GM12878 (cell line): Measurements from ENCODE around the gene PROZ.

Source experiments
- EP300 ChIP-seq, 2 experiments: fragments of 150-350 bp in 1 of 2; IDR thresholded peaks; 2 replicates each; pipeline ENCODE4 v1.6.1; 2011 to 2012; ENCODE audit warnings: low read depth in 2 of 2, low read length in 2 of 2, borderline replicate concordance in 1 of 2, improper control_type of control experiment in 1 of 2, inconsistent platforms in 1 of 2; ENCODE audit not compliant: control insufficient read depth in 1 of 2
- EZH2 ChIP-seq: IDR thresholded peaks from 2 replicates; pipeline ENCODE4 v1.6.1; 2012; ENCODE audit warnings: low read depth, mild to moderate bottlenecking, control low read depth, inconsistent platforms, low read length, borderline replicate concordance; ENCODE audit not compliant: control insufficient read depth
- HCFC1 ChIP-seq: fragments of 150-350 bp; IDR thresholded peaks from 2 replicates; pipeline ENCODE4 v1.6.1; 2014; ENCODE audit warnings: low read length
- IRF3 ChIP-seq: fragments of 450-650 bp; IDR thresholded peaks from 2 replicates; pipeline ENCODE4 v1.6.1; 2014; ENCODE audit warnings: mild to moderate bottlenecking
- NRF1 ChIP-seq: conservative IDR thresholded peaks from 2 replicates; pipeline ENCODE4 v1.6.1; 2011; ENCODE audit warnings: mild to moderate bottlenecking, low read depth, low read length, improper control_type of control experiment
- POLR2A ChIP-seq: IDR thresholded peaks from 2 replicates; pipeline ENCODE4 v1.6.1; 2011; ENCODE audit warnings: low read depth, mild to moderate bottlenecking, low read length
- SREBF2 ChIP-seq: IDR thresholded peaks from 2 replicates; pipeline ENCODE4 v1.6.1; 2012; ENCODE audit warnings: mild to moderate bottlenecking, low read length
- TF ChIP-seq, protein P1 (sequence below), 3 experiments: IDR thresholded peaks in 2 of 3; conservative IDR thresholded peaks in 1 of 3; 2 replicates each; pipeline ENCODE4 v1.5.1; 2011; ENCODE audit warnings: low read depth in 3 of 3, low read length in 3 of 3, mild to moderate bottlenecking in 3 of 3, control low read depth in 2 of 3, moderate library complexity in 2 of 3, inconsistent platforms in 1 of 3, mixed read lengths in 1 of 3; ENCODE audit not compliant: control insufficient read depth in 2 of 3, insufficient read depth in 1 of 3; ENCODE audit errors: extremely low read depth in 1 of 3

GRCh38 chr13:113168211-113168610, 9.8 kb downstream of the PROZ start:
- TF ChIP-seq SREBF2 (no peak), HCFC1 (no peak), POLR2A (no peak), NRF1 (no peak), IRF3 (no peak), EP300 (IDR thresholded peaks at IDR 0.05; ENCODE audit: borderline replicate concordance in 1 of 2, control insufficient read depth in 1 of 2, low read depth in 2 of 2, low read length in 2 of 2) (no peak), EZH2 (no peak)
- TF ChIP-seq, protein P1, sequence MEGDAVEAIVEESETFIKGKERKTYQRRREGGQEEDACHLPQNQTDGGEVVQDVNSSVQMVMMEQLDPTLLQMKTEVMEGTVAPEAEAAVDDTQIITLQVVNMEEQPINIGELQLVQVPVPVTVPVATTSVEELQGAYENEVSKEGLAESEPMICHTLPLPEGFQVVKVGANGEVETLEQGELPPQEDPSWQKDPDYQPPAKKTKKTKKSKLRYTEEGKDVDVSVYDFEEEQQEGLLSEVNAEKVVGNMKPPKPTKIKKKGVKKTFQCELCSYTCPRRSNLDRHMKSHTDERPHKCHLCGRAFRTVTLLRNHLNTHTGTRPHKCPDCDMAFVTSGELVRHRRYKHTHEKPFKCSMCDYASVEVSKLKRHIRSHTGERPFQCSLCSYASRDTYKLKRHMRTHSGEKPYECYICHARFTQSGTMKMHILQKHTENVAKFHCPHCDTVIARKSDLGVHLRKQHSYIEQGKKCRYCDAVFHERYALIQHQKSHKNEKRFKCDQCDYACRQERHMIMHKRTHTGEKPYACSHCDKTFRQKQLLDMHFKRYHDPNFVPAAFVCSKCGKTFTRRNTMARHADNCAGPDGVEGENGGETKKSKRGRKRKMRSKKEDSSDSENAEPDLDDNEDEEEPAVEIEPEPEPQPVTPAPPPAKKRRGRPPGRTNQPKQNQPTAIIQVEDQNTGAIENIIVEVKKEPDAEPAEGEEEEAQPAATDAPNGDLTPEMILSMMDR (IDR thresholded peaks at IDR 0.05 in 2 of 3, conservative IDR thresholded peaks at IDR 0.05 in 1 of 3; ENCODE audit: control insufficient read depth in 2 of 3, extremely low read depth in 1 of 3, insufficient read depth in 1 of 3, low read depth in 3 of 3, low read length in 3 of 3) = no peak
